Retinal pigment epithelial cell (primary cell): ENCODE data around the gene ARHGAP10.

Experiments
- DNase-seq: peaks from one replicate; pipeline ENCODE4 v3.0.0-alpha.2; 2010; ENCODE audit warnings: low read depth
- H3K4me3 ChIP-seq: 2 replicates; pipeline ENCODE4 v1.5.1; 2011; ENCODE audit warnings: mild to moderate bottlenecking, low read length, control low read depth, moderate library complexity
- TF ChIP-seq, protein P1 (sequence below): conservative IDR thresholded peaks from 2 replicates; pipeline ENCODE4 v1.5.1; 2011; ENCODE audit warnings: low read depth, low read length, control low read depth, inconsistent platforms

ARHGAP10 gene

GRCh38 chr4:148054275-148054674, 322.4 kb downstream of the ARHGAP10 start:
- no peak for DNase-seq
- no peak overlapping the region for H3K4me3 ChIP-seq
- TF ChIP-seq, protein P1, sequence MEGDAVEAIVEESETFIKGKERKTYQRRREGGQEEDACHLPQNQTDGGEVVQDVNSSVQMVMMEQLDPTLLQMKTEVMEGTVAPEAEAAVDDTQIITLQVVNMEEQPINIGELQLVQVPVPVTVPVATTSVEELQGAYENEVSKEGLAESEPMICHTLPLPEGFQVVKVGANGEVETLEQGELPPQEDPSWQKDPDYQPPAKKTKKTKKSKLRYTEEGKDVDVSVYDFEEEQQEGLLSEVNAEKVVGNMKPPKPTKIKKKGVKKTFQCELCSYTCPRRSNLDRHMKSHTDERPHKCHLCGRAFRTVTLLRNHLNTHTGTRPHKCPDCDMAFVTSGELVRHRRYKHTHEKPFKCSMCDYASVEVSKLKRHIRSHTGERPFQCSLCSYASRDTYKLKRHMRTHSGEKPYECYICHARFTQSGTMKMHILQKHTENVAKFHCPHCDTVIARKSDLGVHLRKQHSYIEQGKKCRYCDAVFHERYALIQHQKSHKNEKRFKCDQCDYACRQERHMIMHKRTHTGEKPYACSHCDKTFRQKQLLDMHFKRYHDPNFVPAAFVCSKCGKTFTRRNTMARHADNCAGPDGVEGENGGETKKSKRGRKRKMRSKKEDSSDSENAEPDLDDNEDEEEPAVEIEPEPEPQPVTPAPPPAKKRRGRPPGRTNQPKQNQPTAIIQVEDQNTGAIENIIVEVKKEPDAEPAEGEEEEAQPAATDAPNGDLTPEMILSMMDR = no peak

DNA sequence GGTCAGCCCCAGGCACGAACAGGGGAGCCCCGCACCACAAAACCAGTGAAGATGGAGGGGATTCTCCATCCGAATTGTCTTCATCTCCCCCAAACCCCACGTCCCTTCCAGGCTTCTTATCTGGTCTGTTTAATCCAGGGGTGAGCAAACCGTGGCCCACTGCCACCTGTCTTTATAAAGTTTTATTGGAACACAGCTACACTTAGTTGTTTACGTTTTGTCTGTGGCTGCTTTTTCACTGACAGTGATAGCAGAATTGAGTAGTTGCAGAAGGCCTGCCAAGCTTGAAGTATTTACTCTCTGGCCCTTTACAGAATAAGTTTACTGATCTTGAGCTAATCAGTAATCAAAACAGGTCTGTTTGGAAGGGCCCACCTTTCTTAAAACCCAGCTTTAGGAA, 324.0 kb downstream of the ARHGAP10 start:
- TF ChIP-seq, protein P1 = no peak

GRCh38 chr4:148056879-148057278, 325.0 kb downstream of the ARHGAP10 start:
- DNase-seq = no peak
- H3K4me3 ChIP-seq = no peak overlapping the region
- TF ChIP-seq, protein P1 = no peak

More for the DNA sequence above, 324.0 kb downstream of the ARHGAP10 start:
- no peak for DNase-seq
- no peak overlapping the region for H3K4me3 ChIP-seq

DNA sequence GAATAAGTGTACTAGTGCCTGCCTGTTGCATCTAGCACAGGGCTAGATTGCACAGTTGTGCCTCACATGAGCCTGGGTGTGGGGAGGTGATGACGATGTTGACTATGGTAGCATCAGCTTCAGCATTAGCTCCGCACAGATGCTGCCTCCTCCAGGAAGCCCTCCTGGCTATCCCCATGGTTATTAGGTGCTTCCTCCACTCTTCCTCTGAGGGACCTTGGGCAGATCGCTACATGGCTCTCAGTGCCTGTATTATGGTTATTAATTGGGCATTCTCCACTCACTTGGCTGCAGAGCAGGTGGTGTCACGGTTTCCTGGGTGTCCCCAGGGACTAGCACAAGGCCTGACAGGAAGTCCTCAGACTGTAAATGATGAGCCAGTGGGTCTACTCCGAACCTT, 325.6 kb downstream of the ARHGAP10 start:
- DNase-seq = no peak
- H3K4me3 ChIP-seq = no peak overlapping the region
- TF ChIP-seq, protein P1 = no peak

DNA sequence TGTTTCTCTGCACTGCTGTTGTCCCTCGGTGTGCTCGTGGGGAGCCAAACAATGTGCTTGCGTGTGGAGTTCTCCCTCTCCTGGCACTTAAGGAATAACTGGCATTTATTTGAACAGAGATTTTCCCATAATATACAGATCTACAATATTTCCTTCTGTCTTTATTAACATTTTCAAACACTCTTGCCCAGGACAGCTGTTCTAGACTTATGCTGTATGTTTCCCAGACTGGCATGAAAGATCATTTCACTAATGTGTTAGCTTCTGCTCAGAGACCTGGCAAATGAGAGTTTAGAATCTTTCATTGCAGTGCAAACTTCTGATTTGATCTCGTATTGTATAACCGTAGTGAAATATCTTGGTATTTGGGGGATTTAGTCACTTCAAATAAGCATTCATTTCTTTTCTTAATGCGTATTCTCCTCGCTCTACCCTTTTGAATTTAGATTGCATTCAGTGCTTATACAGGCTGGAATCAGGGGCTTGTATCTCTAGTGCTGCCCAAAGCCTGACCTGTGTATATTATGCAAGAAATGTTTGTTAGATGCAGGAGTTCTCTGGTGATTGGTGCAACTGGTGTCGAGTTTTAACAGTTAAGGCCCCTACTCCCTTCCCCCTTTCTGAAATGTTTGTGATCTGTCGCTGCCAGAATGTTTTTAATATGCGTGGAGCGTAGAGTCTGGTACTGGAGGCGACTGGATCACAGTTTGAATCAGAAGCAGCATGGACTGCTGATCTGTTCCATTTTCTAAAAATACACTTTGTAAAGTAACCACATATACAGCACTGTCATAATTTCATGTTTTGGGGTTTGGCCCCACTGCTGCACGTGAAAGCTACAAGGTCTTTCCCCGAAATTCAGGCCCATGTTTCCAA, 326.3 kb downstream of the ARHGAP10 start:
- no peak overlapping the region for H3K4me3 ChIP-seq
- no peak for DNase-seq
- TF ChIP-seq, protein P1 = no peak

DNA sequence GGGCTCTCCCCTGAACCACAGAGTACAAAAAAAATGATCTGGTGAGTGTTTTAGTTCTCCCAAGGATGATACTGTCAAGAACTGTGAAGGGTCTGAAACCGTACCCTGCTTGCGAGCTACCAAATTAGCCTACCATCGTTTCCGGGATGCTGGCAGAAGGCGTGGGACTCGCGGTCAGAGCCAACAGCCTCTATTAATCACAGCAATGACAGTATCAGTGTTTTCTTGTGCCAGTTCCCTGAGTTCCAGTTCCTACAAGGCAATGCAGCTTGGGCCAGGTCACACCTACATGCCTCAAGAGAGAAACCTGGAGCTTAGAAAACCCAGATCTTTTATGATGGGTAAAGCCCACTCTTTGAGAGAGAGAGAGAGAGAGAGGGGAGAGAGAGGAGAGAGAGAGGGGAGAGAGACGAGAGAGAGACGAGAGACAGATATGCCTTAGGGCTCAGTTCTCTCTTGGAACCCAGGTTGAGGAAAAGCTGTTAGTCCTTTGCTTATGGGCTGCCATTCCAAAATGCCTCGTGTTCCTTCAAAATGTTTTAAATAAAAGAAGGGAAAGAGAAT, 327.8 kb downstream of the ARHGAP10 start:
- TF ChIP-seq, protein P1 = no peak
- H3K4me3 ChIP-seq = no peak overlapping the region
- DNase-seq = no peak
